GM23338 (cell line): ENCODE measurements around the gene KRT24.

Experiments used
- CREB1 ChIP-seq: fragments of 250-450 bp; sonication (Bioruptor Pico); IDR thresholded peaks from 2 replicates; pipeline ENCODE4 v1.5.0; 2020; ENCODE audit warnings: low read depth, mild to moderate bottlenecking, moderate library complexity
- EZH2 ChIP-seq: fragments of 200-600 bp; sonication (generic); IDR thresholded peaks from one replicate; pipeline ENCODE4 v1.8.0; 2017; ENCODE audit warnings: antibody characterized with exemption, mild to moderate bottlenecking, low read depth; ENCODE audit not compliant: unreplicated experiment
- EZH2phosphoT487 ChIP-seq: fragments of 200-600 bp; sonication (generic); IDR thresholded peaks from one replicate; pipeline ENCODE4 v1.8.1; 2018; ENCODE audit warnings: antibody characterized with exemption; ENCODE audit not compliant: unreplicated experiment
- JUNB ChIP-seq: IDR thresholded peaks from one replicate; pipeline ENCODE4 v1.6.1; 2016; ENCODE audit warnings: antibody characterized with exemption; ENCODE audit not compliant: unreplicated experiment
- POLR2AphosphoS5 ChIP-seq: IDR thresholded peaks from 2 replicates; pipeline ENCODE4 v1.6.1; 2016; ENCODE audit warnings: antibody characterized with exemption, low read depth
- TF ChIP-seq, protein P1 (sequence below), 2 experiments: fragments of 200-600 bp in 1 of 2; sonication (generic) in 1 of 2; conservative IDR thresholded peaks; 2 replicates each; pipeline versions ENCODE4 v1.5.1 to v1.6.1; 2016 to 2017; ENCODE audit warnings: antibody characterized with exemption in 2 of 2, low read depth in 2 of 2, mild to moderate bottlenecking in 2 of 2, moderate library complexity in 1 of 2
- TF ChIP-seq, protein P2 (sequence below): IDR thresholded peaks from one replicate; pipeline ENCODE4 v1.6.1; 2018; ENCODE audit warnings: antibody characterized with exemption; ENCODE audit not compliant: unreplicated experiment

DNA sequence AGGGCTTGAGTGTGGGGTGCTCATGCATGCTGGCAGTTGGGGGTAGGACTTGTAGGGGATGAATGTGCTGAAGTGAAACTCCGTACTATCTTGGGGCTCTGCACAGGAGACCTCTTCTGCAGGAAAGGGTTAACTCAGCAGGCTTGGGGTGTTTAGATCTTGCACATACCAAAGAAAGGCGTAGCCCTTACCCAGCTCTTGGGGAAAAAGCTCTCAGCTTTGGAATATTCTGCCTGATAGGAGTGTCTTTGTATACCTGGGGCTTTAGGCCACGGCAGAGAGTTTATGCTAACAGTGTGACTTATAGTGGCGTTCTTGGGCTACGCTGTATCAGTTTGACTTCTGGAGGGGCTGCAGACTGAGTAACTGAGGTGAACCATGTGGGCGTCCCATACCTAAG is 30.5 kb upstream of the KRT24 start:
- TF ChIP-seq EZH2: no peak
- TF ChIP-seq, protein P1, sequence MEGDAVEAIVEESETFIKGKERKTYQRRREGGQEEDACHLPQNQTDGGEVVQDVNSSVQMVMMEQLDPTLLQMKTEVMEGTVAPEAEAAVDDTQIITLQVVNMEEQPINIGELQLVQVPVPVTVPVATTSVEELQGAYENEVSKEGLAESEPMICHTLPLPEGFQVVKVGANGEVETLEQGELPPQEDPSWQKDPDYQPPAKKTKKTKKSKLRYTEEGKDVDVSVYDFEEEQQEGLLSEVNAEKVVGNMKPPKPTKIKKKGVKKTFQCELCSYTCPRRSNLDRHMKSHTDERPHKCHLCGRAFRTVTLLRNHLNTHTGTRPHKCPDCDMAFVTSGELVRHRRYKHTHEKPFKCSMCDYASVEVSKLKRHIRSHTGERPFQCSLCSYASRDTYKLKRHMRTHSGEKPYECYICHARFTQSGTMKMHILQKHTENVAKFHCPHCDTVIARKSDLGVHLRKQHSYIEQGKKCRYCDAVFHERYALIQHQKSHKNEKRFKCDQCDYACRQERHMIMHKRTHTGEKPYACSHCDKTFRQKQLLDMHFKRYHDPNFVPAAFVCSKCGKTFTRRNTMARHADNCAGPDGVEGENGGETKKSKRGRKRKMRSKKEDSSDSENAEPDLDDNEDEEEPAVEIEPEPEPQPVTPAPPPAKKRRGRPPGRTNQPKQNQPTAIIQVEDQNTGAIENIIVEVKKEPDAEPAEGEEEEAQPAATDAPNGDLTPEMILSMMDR (conservative IDR thresholded peaks at IDR 0.05; ENCODE audit: low read depth in 2 of 2): no peak
- no peak for TF ChIP-seq EZH2phosphoT487
- TF ChIP-seq POLR2AphosphoS5: no peak
- no peak for TF ChIP-seq JUNB
- TF ChIP-seq, protein P2, sequence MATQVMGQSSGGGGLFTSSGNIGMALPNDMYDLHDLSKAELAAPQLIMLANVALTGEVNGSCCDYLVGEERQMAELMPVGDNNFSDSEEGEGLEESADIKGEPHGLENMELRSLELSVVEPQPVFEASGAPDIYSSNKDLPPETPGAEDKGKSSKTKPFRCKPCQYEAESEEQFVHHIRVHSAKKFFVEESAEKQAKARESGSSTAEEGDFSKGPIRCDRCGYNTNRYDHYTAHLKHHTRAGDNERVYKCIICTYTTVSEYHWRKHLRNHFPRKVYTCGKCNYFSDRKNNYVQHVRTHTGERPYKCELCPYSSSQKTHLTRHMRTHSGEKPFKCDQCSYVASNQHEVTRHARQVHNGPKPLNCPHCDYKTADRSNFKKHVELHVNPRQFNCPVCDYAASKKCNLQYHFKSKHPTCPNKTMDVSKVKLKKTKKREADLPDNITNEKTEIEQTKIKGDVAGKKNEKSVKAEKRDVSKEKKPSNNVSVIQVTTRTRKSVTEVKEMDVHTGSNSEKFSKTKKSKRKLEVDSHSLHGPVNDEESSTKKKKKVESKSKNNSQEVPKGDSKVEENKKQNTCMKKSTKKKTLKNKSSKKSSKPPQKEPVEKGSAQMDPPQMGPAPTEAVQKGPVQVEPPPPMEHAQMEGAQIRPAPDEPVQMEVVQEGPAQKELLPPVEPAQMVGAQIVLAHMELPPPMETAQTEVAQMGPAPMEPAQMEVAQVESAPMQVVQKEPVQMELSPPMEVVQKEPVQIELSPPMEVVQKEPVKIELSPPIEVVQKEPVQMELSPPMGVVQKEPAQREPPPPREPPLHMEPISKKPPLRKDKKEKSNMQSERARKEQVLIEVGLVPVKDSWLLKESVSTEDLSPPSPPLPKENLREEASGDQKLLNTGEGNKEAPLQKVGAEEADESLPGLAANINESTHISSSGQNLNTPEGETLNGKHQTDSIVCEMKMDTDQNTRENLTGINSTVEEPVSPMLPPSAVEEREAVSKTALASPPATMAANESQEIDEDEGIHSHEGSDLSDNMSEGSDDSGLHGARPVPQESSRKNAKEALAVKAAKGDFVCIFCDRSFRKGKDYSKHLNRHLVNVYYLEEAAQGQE: no peak
- no peak for TF ChIP-seq CREB1
